H4 (cell line): Measurements from ENCODE around the gene POU6F2. TPM values are rescaled to one million over a fixed set of nuclear protein-coding genes. Genes with fewer than 3 reads are reported as not detected.

Experiments used
- DNase-seq: peaks from one replicate; pipeline ENCODE4 v3.0.0-alpha.2; 2015; ENCODE audit warnings: low spot score
- total RNA-seq: library from RNA; depleted of rRNA; stranded (reverse); fragments of >200 nt; shearing (Covaris generic); gene quantifications from 2 replicates; pipeline ENCODE4 v1.2.3, GENCODE V29; 2014

The POU6F2 gene
- total RNA-seq, 1 experiment from 2014 or later, result 0.41 TPM

DNA sequence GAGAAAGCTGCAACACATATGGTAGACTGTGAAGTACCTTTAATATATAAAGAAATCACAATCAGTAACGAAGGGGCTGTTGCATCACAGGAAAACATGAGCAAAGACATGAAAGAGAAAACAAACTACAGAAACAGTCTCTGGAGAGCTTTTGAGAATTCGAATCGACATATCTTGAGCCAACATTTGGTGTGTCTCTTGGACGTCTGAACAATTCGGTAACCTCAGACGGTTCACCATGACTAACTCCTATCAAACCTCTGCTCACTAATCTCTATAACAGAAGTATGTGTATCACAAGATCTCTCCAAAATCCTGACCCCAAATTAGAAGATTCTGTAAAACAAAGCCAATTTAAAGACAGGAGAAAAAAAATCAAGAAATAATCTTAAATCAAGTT, 326.5 kb downstream of the POU6F2 start:
- no peak for DNase-seq

DNA sequence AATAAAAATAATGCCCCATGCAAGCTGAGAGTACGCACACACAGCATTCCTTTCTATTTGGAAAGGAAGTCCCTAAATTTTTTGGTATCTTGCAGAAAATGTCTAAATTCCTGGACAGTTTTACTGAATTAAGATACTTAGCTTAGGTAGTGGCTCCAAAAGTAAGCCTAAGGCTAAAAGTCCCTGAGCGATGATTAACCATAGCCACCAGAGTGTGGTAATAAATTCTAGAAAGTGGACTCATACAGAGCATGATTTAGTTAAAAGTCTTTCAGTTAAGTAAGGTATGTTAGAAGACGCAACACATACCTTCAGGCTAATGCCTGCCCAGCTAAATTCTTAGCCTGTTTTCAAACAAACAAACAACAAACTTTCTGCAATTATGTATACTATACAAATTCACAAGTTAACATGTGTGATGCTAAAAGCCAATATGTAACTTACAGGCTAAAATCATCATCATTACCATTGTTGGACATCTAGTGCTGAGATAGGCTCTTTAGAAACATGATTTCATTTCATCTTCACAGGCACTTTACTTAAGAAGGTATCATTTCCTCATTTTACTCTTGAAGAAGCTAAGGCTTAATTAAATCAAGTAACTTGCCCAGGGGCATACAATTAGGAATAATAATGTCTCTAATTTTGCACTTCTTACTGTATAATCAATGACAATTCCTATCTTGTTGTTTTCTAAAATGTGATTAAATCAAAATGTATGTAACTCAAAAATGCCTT, 327.1 kb downstream of the POU6F2 start:
- DNase-seq, result no peak

DNA sequence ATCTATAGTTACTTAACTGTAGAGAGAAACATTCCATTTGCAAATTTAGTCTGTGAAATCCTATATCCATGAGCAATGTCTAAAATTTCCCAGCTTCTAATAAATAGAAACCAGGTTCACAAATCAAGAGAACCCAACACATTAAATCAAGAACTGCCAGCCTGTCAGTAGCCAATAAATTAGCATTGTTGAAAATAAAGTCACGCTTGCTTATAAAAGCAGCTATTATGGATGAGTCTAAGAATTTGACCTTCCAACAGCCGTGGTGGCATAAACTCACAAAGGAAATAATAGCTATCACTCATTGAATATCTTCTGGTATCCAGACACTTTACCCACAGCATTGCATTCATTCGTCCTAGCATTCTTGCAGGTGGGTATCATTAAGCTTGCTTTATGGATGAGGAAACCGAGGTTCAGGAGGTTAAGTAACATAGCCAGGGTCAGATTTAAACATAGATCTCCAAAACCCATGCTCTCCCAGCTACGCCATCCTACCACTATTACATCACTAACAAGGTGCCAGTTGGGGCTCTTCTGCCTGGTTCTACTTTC, 328.4 kb downstream of the POU6F2 start:
- no peak for DNase-seq

DNA sequence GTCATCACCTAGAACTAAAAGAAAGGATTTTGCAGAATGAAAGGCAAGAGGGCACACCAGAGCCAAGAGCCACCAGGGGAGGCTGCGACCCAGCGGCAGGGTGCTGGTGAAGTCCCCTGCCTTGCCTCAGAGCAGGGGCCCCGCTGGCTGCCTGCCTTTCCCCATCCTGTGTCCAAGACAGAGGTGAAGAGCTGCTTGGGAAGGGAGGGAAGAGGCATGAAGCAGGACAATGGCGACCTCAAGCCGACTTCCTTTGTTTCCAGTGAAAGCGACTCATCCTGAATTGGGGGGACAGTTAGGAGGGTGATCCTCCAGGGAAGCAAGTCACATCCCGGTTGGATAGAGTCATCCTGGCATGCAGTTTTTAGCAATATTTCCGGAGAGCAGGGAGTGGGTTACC, 333.0 kb downstream of the POU6F2 start:
- no peak for DNase-seq

DNA sequence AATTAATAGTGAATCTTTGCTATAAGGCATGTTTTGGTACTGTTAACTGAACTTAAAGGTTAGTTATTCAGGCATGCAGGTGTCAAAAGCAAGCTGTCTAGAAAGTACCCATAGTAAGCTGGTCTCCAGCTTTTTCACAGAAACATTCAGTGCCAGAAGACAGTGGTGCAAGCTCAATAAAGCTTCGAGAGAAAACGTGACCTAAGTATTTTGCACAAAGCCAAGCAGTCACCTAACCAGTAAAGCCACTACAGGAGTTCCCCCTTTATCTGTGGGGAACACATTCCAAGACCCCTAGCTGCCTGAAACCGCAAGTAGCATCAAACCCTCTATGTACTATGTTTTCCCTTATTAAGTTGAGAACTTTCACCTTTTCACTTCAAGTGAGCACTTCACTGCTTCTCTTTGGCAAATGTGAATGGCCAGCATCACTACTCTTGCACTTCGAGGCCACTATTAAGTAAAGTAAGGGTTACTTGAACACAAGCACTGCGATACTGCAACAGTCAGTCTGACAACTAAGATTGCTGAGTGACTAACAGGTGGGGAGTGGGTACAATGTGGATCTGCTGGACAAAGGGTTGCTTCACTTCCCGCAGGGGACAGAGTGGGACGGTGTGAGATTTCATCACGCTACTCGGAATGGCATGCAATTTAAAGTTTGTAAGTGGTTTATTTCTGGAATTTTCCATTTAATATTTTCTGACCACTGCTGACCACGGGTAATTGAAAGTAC, 334.7 kb downstream of the POU6F2 start:
- DNase-seq, result no peak

DNA sequence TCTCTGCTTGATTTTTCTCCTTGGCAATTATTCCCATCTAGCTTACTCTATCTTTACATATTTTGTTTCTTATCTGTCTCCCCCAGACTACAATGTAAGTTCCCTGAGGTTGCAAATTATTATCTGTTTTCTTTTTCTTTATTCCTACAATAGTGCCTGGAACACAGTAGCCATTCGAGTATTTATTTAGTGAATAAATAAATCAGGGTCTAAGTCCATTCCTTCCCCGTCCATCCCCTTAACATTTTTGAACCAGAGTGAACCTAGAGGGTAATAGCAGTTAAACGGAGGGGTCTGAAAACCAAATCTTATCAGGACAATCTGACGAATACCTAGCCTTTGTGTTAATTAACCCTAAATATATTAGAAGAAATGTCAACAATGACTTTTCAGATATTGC, 335.7 kb downstream of the POU6F2 start:
- no peak for DNase-seq

DNA sequence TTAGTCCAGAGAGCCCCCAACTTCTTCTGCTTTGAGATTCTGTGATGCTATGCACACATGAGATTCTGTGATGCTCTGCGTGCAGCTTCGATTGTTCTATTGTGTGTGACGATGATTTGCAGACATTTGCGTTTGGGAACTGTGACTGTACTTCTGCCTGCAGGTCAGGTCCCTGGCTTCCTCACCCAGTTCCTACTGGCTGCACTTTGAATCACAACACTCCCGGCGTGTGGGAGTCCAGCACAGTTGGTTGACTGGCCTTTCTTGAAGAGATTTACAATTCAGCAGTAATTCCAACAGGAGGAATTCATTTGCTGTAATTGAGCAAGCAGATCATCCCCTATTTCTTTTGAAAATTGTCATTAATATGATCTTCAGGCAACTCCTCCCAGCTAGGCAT, 336.3 kb downstream of the POU6F2 start:
- no peak for DNase-seq

DNA sequence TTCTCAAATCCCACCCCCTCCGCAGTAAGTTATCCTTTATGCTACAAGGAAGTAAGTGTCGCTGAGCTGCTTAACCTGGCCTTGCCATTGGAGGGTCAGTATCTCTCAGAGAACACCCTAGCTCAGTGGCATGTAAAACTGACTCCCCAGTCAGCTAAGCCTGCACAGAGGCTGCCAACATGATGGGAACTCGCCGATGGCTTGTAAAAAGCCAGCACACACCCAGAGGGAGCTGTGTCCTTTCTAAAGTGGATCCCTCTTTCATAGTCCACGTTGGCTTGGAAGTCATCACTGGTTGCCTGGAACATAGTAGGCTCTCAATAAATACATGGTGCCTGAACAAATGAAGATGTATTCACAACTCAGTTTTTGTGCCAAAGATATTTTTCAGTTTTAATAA, 339.4 kb downstream of the POU6F2 start:
- no peak for DNase-seq

DNA sequence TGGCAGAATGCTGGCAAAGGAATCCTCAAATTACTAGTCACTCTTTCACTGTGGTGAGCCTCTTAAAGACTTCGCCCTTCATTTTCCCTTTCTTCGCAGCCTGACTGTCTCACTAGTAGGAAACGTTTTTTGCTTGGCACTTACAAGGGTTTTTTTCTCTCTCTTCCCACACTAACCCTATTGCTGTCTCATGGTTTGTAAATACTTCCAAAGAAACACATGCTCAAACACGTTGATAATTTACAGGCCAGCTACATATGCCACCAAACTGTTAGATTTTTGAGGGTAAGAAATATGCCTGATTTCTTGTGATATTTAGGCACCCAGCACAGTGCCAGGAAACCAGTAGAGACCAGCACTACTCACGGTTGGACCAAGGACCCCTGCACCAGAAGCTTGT, 340.2 kb downstream of the POU6F2 start:
- DNase-seq, result no peak

DNA sequence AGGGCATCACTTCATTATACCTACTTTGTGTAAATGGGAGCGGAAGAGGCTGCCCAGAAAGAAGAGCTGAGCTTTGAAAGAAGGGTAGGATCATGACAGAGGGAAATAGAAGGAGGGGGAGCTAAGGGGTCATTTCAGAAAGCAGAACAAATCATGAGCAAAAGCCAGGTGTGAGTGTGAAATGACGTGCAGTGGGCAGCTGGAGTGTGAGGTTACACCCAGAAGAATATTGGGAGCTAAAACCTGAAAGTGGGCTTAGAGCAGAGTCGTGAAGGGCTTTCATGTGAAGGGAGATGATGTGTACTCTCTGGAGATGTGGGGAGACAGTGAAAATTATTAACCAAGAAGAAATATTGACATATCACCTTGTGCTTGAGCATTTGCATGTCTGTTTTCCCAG, 343.5 kb downstream of the POU6F2 start:
- no peak for DNase-seq

DNA sequence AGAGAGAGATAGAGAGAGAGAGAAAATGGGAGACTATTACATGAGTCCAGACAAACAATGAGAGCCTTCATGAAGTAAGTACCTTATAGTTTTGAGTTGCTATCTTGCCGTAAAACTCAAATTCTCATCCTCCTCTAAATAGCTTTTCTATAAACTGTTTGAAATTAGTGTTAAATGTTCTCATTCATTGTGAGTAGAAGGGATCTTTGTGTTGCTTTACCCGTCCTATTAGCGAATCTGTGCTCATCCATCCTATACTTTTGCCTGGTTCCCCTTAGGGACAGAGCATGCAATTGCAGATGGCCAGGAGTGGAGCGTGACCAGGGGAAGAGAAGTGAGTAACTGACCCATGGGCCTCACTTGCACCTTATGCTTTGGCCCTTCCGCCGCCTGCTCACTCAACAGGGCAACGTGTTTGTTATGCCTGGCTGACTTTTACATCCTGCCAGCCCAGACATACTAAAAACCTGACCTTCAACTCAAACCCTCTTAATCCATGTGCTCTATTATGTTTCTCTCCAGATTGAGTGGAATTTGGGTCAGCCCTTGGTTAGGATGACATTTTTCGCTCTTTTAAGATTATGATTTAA, 344.3 kb downstream of the POU6F2 start:
- DNase-seq, result no peak

DNA sequence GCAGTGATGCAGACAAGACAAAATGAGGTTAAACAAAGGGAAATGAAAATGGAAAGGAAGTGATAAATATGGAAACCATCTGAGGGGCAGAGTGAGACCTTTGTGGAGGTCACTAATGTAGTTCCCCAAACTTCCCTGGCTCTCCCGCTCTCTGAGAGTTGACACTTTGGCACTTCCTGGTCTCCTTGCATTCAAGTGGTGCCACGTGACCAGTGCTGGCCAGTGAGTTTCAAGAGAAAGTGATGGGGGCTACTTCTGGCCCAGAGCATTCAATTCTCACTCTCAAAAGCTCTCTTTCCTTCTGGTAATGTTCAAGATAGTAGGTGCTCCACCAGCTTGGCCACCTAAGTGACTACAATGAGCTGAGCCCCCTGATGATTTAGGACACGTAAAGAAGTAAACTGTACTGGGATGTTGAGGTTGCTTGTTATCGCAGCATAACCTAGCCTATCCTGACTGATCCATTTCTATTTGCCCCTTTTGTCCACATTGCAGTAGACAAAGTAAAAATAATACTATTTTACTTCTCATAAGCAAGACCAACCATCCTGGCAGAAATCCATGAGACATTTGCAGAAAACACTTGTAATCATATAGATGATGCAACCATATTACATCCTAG, 346.5 kb downstream of the POU6F2 start:
- no peak for DNase-seq

DNA sequence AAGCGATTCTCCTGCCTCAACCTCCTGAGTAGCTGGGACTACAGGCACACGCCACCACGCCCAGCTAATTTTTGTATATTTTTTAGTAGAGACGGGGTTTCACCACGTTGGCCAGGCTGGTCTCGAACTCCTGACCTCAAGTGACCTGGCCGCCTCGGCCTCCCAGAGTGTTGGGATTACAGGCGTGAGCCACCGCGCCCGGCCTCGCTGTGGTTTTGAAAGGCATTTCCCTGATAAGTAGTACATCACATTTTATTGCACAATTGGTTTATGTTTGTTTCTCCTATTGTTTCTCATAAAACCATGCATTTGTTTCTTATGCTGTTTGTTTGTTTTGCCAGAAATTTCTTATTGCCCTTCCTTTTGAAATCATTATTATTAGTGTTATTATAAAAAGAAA, 353.9 kb downstream of the POU6F2 start:
- peak; percentile 60 for DNase-seq

DNA sequence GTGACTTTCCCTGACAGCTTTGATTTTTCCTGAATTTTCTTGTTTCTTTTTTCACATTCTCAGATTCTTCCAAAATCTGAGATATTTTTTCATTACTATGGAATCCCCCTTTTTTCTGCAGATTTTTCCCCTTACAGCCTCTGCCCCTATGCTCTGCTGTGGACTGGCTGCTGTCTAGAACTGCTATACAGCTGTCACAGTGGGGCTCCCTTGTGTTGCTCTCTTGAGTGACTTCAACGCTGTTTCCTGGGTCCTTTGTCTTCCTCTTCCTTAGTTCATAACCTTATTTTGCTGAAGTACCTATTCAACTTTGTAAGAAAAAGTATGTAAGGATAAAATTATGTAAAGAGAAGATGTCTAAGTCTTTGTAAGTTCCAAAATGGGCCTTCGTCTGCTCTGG, 354.4 kb downstream of the POU6F2 start:
- no peak for DNase-seq

DNA sequence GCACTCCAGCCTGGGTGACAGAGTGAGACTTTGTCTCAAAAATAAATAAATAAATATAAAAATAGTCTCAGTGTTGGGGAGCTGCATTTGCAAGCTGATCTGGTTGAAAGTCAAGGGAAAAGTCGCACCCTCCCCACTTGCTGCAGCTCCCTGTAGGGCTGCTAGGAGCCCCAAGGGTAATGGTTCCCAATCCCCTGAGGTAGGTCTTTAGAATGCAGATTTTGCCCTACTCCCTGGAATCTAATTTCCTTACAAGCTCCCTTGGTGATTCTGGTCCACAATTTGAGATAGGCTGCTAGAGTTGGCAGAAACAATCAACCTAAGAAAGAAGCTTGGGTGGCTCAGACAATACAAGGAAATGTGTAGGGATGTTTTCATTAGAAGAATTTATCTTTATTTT, 356.0 kb downstream of the POU6F2 start:
- DNase-seq, result no peak

DNA sequence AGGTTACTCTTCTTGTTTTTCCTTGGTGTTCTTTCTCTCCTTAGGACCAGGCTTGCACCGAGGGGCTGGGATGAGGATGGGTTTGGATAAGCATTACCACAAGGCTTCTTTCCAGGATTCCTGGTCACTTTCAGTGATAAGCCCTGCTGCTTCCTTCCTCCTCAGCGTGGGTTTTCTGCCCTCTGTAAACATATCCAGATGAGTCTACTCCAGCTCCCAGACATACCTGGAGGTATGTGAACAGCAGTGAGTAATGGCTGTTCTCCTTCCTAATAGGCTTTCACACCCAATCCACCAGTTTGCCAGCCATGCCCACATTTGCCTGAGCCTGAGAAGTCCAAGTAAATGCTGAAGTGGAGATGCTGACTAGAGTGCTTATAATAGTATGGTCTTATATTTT, 358.7 kb downstream of the POU6F2 start:
- peak; percentile 72 for DNase-seq

DNA sequence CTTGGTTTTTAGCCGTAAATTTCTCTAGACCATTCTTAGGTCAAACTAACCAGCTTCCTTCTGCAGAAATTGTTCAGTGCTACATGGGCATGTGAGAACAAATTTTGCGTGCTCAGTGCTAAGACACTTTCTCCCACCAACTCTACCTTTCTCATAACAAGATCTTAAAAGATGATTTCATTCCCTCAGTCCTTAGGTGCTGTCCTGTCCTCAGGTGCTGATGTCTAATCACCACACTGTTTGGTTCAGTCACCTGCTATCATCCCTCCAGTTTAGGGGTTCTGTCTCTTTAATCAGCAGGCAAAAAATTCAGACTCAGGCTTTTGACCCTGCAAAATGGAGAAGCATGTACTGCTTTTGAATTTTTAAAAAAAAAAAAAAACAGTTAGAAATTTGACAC, 361.0 kb downstream of the POU6F2 start:
- no peak for DNase-seq

DNA sequence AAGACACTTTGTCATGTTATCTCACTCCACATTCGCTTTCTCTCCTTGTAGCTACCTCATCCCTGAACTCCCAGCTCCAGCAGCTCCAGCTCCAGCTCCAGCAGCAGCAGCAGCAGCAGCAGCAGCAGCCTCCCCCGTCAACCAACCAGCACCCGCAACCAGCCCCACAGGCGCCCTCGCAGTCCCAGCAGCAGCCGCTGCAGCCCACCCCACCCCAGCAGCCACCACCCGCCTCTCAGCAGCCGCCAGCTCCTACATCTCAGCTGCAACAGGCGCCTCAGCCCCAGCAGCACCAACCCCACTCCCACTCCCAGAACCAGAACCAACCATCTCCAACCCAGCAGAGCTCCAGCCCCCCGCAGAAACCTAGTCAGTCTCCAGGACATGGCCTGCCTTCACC, 361.9 kb downstream of the POU6F2 start:
- DNase-seq, result no peak

DNA sequence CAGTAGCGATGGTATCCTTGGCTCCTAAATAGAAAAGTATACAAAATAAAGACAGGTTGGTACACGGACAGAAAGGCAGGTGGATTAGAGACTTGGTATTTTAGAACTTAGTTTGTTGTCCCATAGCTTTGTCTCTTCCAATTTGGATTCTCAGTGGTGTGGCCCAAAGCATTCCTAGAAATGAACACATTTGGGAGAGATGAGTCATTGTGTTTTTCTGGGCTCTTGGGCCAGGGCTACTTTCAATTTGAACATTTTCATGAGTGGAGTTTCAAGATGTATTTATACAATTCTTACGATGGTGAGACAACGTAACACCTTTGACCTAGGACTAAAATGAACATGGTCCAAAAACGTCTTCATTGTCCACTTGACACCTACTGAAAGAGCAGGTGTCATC, 363.4 kb downstream of the POU6F2 start:
- no peak for DNase-seq

DNA sequence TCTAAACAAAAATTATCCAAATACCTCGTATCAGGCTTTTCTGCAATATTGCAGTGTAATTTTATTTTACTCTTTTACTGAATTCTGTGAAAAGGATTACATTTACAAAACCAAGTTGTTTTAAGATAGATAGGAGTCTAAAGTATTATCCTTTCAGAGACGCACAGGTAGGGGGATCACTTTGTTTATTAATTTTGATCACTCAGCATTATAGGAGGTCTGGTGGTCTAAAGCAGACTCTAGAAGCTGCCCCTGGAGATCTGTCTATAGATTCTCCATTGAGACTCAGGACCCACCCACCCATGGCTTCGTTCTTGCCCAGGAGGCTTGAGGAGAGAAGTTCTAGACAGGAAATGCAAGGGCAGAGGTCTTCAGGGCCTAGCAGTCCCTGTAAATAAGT, 365.1 kb downstream of the POU6F2 start:
- no peak for DNase-seq

DNA sequence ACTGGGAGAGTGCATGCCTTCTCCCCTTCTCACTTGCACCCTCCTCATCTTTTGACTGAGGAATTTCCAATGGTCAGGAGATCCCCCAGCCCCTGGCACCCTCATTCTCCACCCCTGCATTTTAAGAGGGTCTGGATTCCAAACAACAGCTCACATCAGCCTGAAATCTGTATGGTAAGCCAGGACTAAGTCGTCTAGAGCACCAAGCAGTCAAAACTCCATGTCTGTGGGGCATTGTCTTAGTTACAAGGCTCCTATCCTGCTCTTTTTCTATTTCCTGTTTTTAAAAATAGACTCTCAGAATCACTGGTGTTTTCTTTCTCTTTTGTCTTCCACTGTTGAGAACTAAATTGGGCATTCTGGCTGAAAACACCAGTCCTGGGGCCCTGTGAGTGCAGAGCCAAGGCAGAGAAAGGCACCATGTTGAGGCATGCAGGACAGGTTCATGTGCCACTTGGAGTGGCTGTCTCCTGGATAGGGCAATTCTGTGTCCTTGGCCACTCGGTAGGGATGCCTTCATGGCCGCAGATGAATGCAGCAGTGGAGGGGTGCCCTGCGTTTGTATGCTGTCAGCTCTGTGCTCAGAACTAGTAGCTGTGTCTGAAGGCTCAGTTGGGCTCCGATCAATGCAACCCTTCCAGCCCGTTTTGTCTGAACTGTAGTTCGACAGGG, 371.9 kb downstream of the POU6F2 start:
- DNase-seq, result no peak
